Lung (tissue), 12 donors: ENCODE measurements around the gene TGFB2. TPM values are rescaled to one million over a fixed set of nuclear protein-coding genes. Genes with fewer than 3 reads are reported as not detected.

Source experiments
- ATAC-seq: fragments of 200-7000 bp; cut with Tn5 transposase; one replicate; pipeline ENCODE4 v1.9.1; 2020; ENCODE audit warnings: moderate number of reproducible peaks; ENCODE audit not compliant: insufficient read depth, low FRiP score
- DNase-seq, 3 donors: peaks; one replicate each; pipeline ENCODE4 v3.0.0-alpha.2; 2013 to 2017
- H3K27ac ChIP-seq, 2 donors: one replicate each; pipeline ENCODE4 v1.5.1; 2013; ENCODE audit warnings: mild to moderate bottlenecking in 2 of 2, moderate library complexity in 2 of 2, control low read depth in 1 of 2, inconsistent platforms in 1 of 2, low read depth in 1 of 2, low read length in 1 of 2
- H3K27me3 ChIP-seq, 3 donors: one replicate each; pipeline ENCODE4 v1.5.1; 2013; ENCODE audit warnings: low read length in 2 of 3; ENCODE audit not compliant: control insufficient read depth in 3 of 3, insufficient read depth in 3 of 3
- H3K36me3 ChIP-seq, 4 donors: one replicate each; pipeline ENCODE4 v1.5.1; 2013; ENCODE audit warnings: low read length in 4 of 4, mild to moderate bottlenecking in 1 of 4, moderate library complexity in 1 of 4; ENCODE audit not compliant: control insufficient read depth in 4 of 4, insufficient read depth in 4 of 4
- H3K4me1 ChIP-seq, 5 donors: one replicate each; pipeline ENCODE4 v1.5.1; 2013; ENCODE audit warnings: low read length in 5 of 5, mild to moderate bottlenecking in 2 of 5, moderate library complexity in 1 of 5; ENCODE audit not compliant: control insufficient read depth in 5 of 5, insufficient read depth in 5 of 5
- H3K4me3 ChIP-seq: one replicate; pipeline ENCODE4 v1.5.1; 2013; ENCODE audit warnings: mild to moderate bottlenecking, control low read depth, moderate library complexity
- H3K9ac ChIP-seq, 2 donors: one replicate each; pipeline ENCODE4 v1.5.1; 2013; ENCODE audit warnings: low read length in 2 of 2, control low read depth in 1 of 2; ENCODE audit not compliant: insufficient read depth in 1 of 2
- H3K9me3 ChIP-seq, 4 donors: one replicate each; pipeline ENCODE4 v1.5.1; 2013; ENCODE audit warnings: low read length in 3 of 4, mild to moderate bottlenecking in 1 of 4, moderate library complexity in 1 of 4; ENCODE audit not compliant: control insufficient read depth in 4 of 4, insufficient read depth in 3 of 4
- CTCF ChIP-seq: IDR thresholded peaks from 2 replicates; pipeline ENCODE4 v1.5.1; 2012; ENCODE audit warnings: mild to moderate bottlenecking; ENCODE audit errors: control extremely low read depth, extremely low read depth
- WGBS, 2 donors: extraction: QIAGEN DNeasy Blood & Tissue Kit; methylation state at CpG; one replicate each; pipeline ENCODE4 v1.1.7; 2013; 5-methylcytosine and 5-hydroxymethylcytosine counted together
- polyA plus RNA-seq, 2 donors: library from polyadenylated mRNA; stranded (reverse); fragments of 200-250 nt; gene quantifications; one replicate each; pipeline ENCODE4 v1.2.1, GENCODE V29; 2013
- total RNA-seq, 2 donors: library from RNA; depleted of rRNA in 1 of 2; stranded (reverse); fragments of >200 nt in 1 of 2; gene quantifications; one replicate each; pipeline ENCODE4 v1.2.1, GENCODE V29; 2014 to 2021
- donor health status: control.
- donor health status: control.
- donor health status: Bipolar disorder and iron deficiency.
- donor health status: healthy.
- donor health status: DM: yes; HTN: yes; CAD: no.

TGFB2 gene
- total and polyA plus RNA-seq, 4 donors: 1.9 to 53.7 (median 3.8) TPM

GRCh38 chr1:218482683-218483082 is 137.5 kb downstream of the TGFB2 start:
- DNase-seq: no peak
- H3K9me3 ChIP-seq: no peaks in the 10 kb centered on the region

GRCh38 chr1:218485241-218485928 is 140.2 kb downstream of the TGFB2 start:
- Histone ChIP-seq H3K4me1 (peaks cover 0 to 9% (median 0%) of the 10 kb centered on the region in 5 donors), H3K27me3 (no peaks in the 10 kb centered on the region), H3K27ac (no peak overlapping the region), H3K9ac (no peak overlapping the region), H3K36me3 (no peaks in the 10 kb centered on the region), H3K4me3 (no peak overlapping the region), H3K9me3 (no peaks in the 10 kb centered on the region)
- DNase-seq (no peak), ATAC-seq (no peak)
- 69 to 95% methylated on average over 2 of the region's 2 CpGs for WGBS, 2 donors
- TF ChIP-seq CTCF: no peak

More at GRCh38 chr1:218482683-218483082, 137.5 kb downstream of the TGFB2 start:
- no peaks in the 10 kb centered on the region for H3K27me3 ChIP-seq
- no peak overlapping the region for H3K27ac ChIP-seq
- no peaks in the 10 kb centered on the region for H3K36me3 ChIP-seq
- TF ChIP-seq CTCF: no peak
- WGBS, 2 donors: 62 to 65% methylated on average over 5 of the region's 5 CpGs
- no peak overlapping the region for H3K9ac ChIP-seq
- H3K4me1 ChIP-seq: peaks cover 0 to 4% (median 0%) of the 10 kb centered on the region in 5 donors
- no peak for ATAC-seq
- no peak overlapping the region for H3K4me3 ChIP-seq

GRCh38 chr1:218488531-218488930 is 143.4 kb downstream of the TGFB2 start:
- no peaks in the 10 kb centered on the region for H3K27me3 ChIP-seq
- no peaks in the 10 kb centered on the region for H3K36me3 ChIP-seq
- 88 to 94% methylated on average over 3 of the region's 3 CpGs for WGBS, 2 donors
- no peak overlapping the region for H3K4me3 ChIP-seq
- TF ChIP-seq CTCF: no peak
- DNase-seq (no peak), ATAC-seq (no peak)
- H3K4me1 ChIP-seq: peaks cover 0 to 4% (median 0%) of the 10 kb centered on the region in 5 donors
- no peak overlapping the region for H3K9ac ChIP-seq
- H3K27ac ChIP-seq: no peak overlapping the region
- no peaks in the 10 kb centered on the region for H3K9me3 ChIP-seq
